IMR-90 (cell line): ENCODE data around the gene MROH7. TPM values are rescaled to one million over a fixed set of nuclear protein-coding genes. Genes with fewer than 3 reads are reported as not detected.

Experiments used
- ATAC-seq: fragments of 200-7000 bp; cut with Tn5 transposase; 2 replicates; pipeline ENCODE4 v1.9.1; 2020; ENCODE audit warnings: low read depth, mild to moderate bottlenecking, moderate library complexity
- BruUV-seq: library from RNA; stranded (reverse); fragments of 400-500 nt; replicated peaks from 2 replicates; lab custom pipeline; 2021; lab: Mats Ljungman, UMichigan
- CTCF ChIA-PET: fragments of 300-600 bp; formaldehyde crosslinking; extraction: SDS; loops from one replicate; lab custom pipeline; 2021; ENCODE audit warnings: antibody characterized with exemption; lab: Yijun Ruan, JAX
- POLR2A ChIA-PET: fragments of 300-600 bp; sonication (Branson Sonifier 250); formaldehyde crosslinking; loops from one replicate; lab custom pipeline; 2022; ENCODE audit warnings: antibody characterized with exemption; ENCODE audit not compliant: unreplicated experiment; lab: Charles Lee
- DNase-seq: peaks from one replicate; pipeline ENCODE4 v3.0.0; 2013
- H2AFZ ChIP-seq: replicated peaks from 2 replicates; pipeline ENCODE3; 2013; ENCODE audit warnings: low read length, mild to moderate bottlenecking; ENCODE audit not compliant: poor library complexity
- H2AK5ac ChIP-seq: 2 replicates; pipeline ENCODE4 v1.6.1; 2013; ENCODE audit warnings: low read depth, low read length, inconsistent platforms
- H2AK9ac ChIP-seq: replicated peaks from 2 replicates; pipeline ENCODE3; 2013; ENCODE audit warnings: mild to moderate bottlenecking, low read depth, low read length, moderate library complexity; ENCODE audit not compliant: poor library complexity
- H2BK120ac ChIP-seq: 2 replicates; pipeline ENCODE4 v1.6.1; 2013; ENCODE audit warnings: low read depth, low read length, inconsistent platforms
- H2BK15ac ChIP-seq: 3 replicates; pipeline ENCODE4 v1.6.1; 2013; ENCODE audit warnings: low read depth, low read length, inconsistent platforms
- H2BK20ac ChIP-seq: 2 replicates; pipeline ENCODE4 v1.6.1; 2013; ENCODE audit warnings: low read depth, mild to moderate bottlenecking, inconsistent platforms, low read length, moderate library complexity
- H2BK5ac ChIP-seq: 2 replicates; pipeline ENCODE4 v1.6.1; 2013; ENCODE audit warnings: mild to moderate bottlenecking, low read depth, low read length, inconsistent platforms; ENCODE audit not compliant: poor library complexity, severe bottlenecking
- H3K14ac ChIP-seq: replicated peaks from 2 replicates; pipeline ENCODE4 v1.6.1; 2013; ENCODE audit warnings: low read depth, low read length, inconsistent platforms
- H3K18ac ChIP-seq: 2 replicates; pipeline ENCODE4 v1.6.1; 2013; ENCODE audit warnings: low read depth, low read length, control low read depth
- H3K23ac ChIP-seq: 2 replicates; pipeline ENCODE4 v1.6.1; 2013; ENCODE audit warnings: low read depth, low read length, inconsistent platforms
- H3K27ac ChIP-seq: 2 replicates; pipeline ENCODE4 v1.5.1; 2013; ENCODE audit warnings: mild to moderate bottlenecking, control low read depth, low read length; ENCODE audit not compliant: insufficient read depth
- H3K27me3 ChIP-seq: 2 replicates; pipeline ENCODE4 v1.6.1; 2013; ENCODE audit warnings: low read length; ENCODE audit not compliant: control insufficient read depth, insufficient read depth
- H3K36me3 ChIP-seq: 2 replicates; pipeline ENCODE4 v1.6.1; 2013; ENCODE audit warnings: low read length, mixed read lengths; ENCODE audit not compliant: control insufficient read depth, insufficient read depth
- H3K4ac ChIP-seq: 2 replicates; pipeline ENCODE4 v1.6.1; 2013; ENCODE audit warnings: low read depth, low read length, inconsistent platforms
- H3K4me1 ChIP-seq: 2 replicates; pipeline ENCODE4 v1.6.1; 2013; ENCODE audit warnings: low read length, mixed read lengths; ENCODE audit not compliant: control insufficient read depth, insufficient read depth
- H3K4me2 ChIP-seq: 2 replicates; pipeline ENCODE4 v1.6.1; 2013; ENCODE audit warnings: low read depth, mild to moderate bottlenecking, control low read depth, low read length, moderate library complexity
- H3K4me3 ChIP-seq: 2 replicates; pipeline ENCODE4 v1.5.1; 2013; ENCODE audit warnings: low read depth, mild to moderate bottlenecking, control low read depth, low read length, moderate library complexity; ENCODE audit not compliant: insufficient read depth
- H3K56ac ChIP-seq: 2 replicates; pipeline ENCODE4 v1.6.1; 2013; ENCODE audit warnings: low read length, inconsistent platforms; ENCODE audit not compliant: insufficient read depth; ENCODE audit errors: extremely low read depth
- H3K79me1 ChIP-seq, 2 experiments: 2 replicates each; pipeline ENCODE4 v1.6.1; 2013; ENCODE audit warnings: low read length in 2 of 2, inconsistent platforms in 1 of 2, low read depth in 1 of 2
- H3K9ac ChIP-seq: 2 replicates; pipeline ENCODE4 v1.6.1; 2013; ENCODE audit warnings: low read depth, low read length, control low read depth
- H3K9me1 ChIP-seq: 2 replicates; pipeline ENCODE4 v1.6.1; 2013; ENCODE audit warnings: low read length, inconsistent platforms; ENCODE audit not compliant: insufficient read depth
- H3K9me3 ChIP-seq: 2 replicates; pipeline ENCODE4 v1.6.1; 2013; ENCODE audit warnings: low read length; ENCODE audit not compliant: control insufficient read depth, insufficient read depth
- H4K20me1 ChIP-seq: 2 replicates; pipeline ENCODE4 v1.6.1; 2013; ENCODE audit warnings: low read length, inconsistent platforms; ENCODE audit not compliant: insufficient read depth
- H4K5ac ChIP-seq: 2 replicates; pipeline ENCODE4 v1.6.1; 2013; ENCODE audit warnings: mild to moderate bottlenecking, low read depth, low read length, control low read depth
- H4K8ac ChIP-seq, 2 experiments: 2 replicates each; pipeline ENCODE4 v1.6.1; 2013; ENCODE audit warnings: low read depth in 2 of 2, low read length in 2 of 2, control low read depth in 1 of 2, inconsistent platforms in 1 of 2
- H4K91ac ChIP-seq: 2 replicates; pipeline ENCODE4 v1.6.1; 2013; ENCODE audit warnings: low read depth, low read length, inconsistent platforms; ENCODE audit not compliant: insufficient read depth
- CEBPB ChIP-seq: IDR thresholded peaks from 2 replicates; pipeline ENCODE4 v1.6.1; 2012; ENCODE audit warnings: low read depth, low read length, improper control_type of control experiment
- CHD1 ChIP-seq: IDR thresholded peaks from 2 replicates; pipeline ENCODE4 v1.6.1; 2012; ENCODE audit warnings: low read depth, low read length, improper control_type of control experiment
- CTCF ChIP-seq: conservative IDR thresholded peaks from 2 replicates; pipeline ENCODE4 v1.5.1; 2012; ENCODE audit warnings: mild to moderate bottlenecking, low read depth, low read length, improper control_type of control experiment
- ELK1 ChIP-seq: fragments of 150-350 bp; IDR thresholded peaks from 2 replicates; pipeline ENCODE4 v1.6.1; 2016; ENCODE audit warnings: low read depth, mild to moderate bottlenecking, low read length, moderate library complexity, borderline replicate concordance
- FOS ChIP-seq: fragments of 150-350 bp; IDR thresholded peaks from 2 replicates; pipeline ENCODE4 v1.6.1; 2016; ENCODE audit warnings: low read depth, low read length
- MAFK ChIP-seq: IDR thresholded peaks from 2 replicates; pipeline ENCODE4 v1.6.1; 2012; ENCODE audit warnings: low read depth, low read length, improper control_type of control experiment
- RAD21 ChIP-seq: IDR thresholded peaks from 2 replicates; pipeline ENCODE4 v1.6.1; 2012; ENCODE audit warnings: low read length, improper control_type of control experiment
- RCOR1 ChIP-seq: IDR thresholded peaks from 2 replicates; pipeline ENCODE4 v1.6.1; 2012; ENCODE audit warnings: mild to moderate bottlenecking, low read length, improper control_type of control experiment; ENCODE audit not compliant: insufficient replicate concordance
- RFX5 ChIP-seq: IDR thresholded peaks from 2 replicates; pipeline ENCODE4 v1.8.0; 2012; ENCODE audit warnings: low read depth, mild to moderate bottlenecking, low read length, moderate library complexity
- SMC3 ChIP-seq: fragments of 150-350 bp; IDR thresholded peaks from 2 replicates; pipeline ENCODE4 v1.6.1; 2016; ENCODE audit warnings: low read depth, mild to moderate bottlenecking, antibody characterized with exemption, low read length, moderate library complexity
- USF2 ChIP-seq: fragments of 150-350 bp; IDR thresholded peaks from 2 replicates; pipeline ENCODE4 v1.6.1; 2017; ENCODE audit warnings: mild to moderate bottlenecking, antibody characterized with exemption, low read length, low read depth
- dilution Hi-C: fragments of 300-500 bp; cut with HindIII; formaldehyde crosslinking; loops from one replicate; pipeline ENCODE4 v1.14.3; 2018; ENCODE audit warnings: low sequenced_read_pairs; ENCODE audit not compliant: unreplicated experiment
- in situ Hi-C: fragments of 300-500 bp; cut with MboI; formaldehyde crosslinking; loops from 3 replicates; pipeline ENCODE4 v1.14.3; 2019; ENCODE audit warnings: low sequenced_read_pairs, inconsistent platforms, mixed read lengths
- intact Hi-C: fragments of 100-400 bp; cut with micrococcal nuclease; formaldehyde crosslinking; loops from 2 replicates; pipeline ENCODE4 v1.10.0; 2022
- polyA plus RNA-seq, 3 experiments: library from polyadenylated mRNA; depleted of rRNA; stranded (reverse); fragments of >200 nt; gene quantifications; 2 replicates each; pipeline ENCODE4 v1.2.3, GENCODE V29; 2012; ENCODE audit warnings: low replicate concordance in 1 of 3
- total RNA-seq: library from RNA; depleted of rRNA; stranded (reverse); fragments of >200 nt; gene quantifications from 2 replicates; pipeline ENCODE4 v1.2.3, GENCODE V29; 2012

Gene MROH7
- total and polyA plus RNA-seq, 2 of the 4 experiments (the other 2 are of a cell fraction): not detected

- no peak for TF ChIP-seq RCOR1
- TF ChIP-seq CEBPB: no peak
Observed at GRCh38 chr1:54651608-54652007, 10.0 kb downstream of the MROH7 start (continued).

- no peak overlapping the region for H2BK5ac ChIP-seq
- in situ Hi-C loops (no loop called here), intact Hi-C loops (no loop called here), dilution Hi-C loops (no loop called here)
- no peak overlapping the region for H2AK9ac ChIP-seq
- H3K9me3 ChIP-seq: no peaks in the 10 kb centered on the region
- H4K91ac ChIP-seq: no peak overlapping the region
- H2BK20ac ChIP-seq: no peak overlapping the region
- no peak overlapping the region for H3K9ac ChIP-seq
- no peaks in the 10 kb centered on the region for H4K20me1 ChIP-seq
- no peak overlapping the region for H3K14ac ChIP-seq
- no peak overlapping the region for H3K4me2 ChIP-seq
- no peak for DNase-seq
- no peak overlapping the region for H3K23ac ChIP-seq
- no peak overlapping the region for H3K56ac ChIP-seq
- no peaks in the 10 kb centered on the region for H3K36me3 ChIP-seq
- no peak overlapping the region for H3K4me3 ChIP-seq
- ChIA-PET CTCF (no interaction called here), POLR2A (no interaction called here)
- no peak for TF ChIP-seq FOS
- TF ChIP-seq ELK1: no peak
- TF ChIP-seq SMC3: no peak
- no peak for TF ChIP-seq RAD21
- TF ChIP-seq CTCF: no peak
- TF ChIP-seq USF2: no peak
- no peak for TF ChIP-seq MAFK
- TF ChIP-seq RFX5: no peak
- no peak for TF ChIP-seq CHD1
- H3K9me1 ChIP-seq: no peaks in the 10 kb centered on the region
- BruUV-seq: no TSS peak
- no peaks in the 10 kb centered on the region for H3K4me1 ChIP-seq
- no peak overlapping the region for H4K8ac ChIP-seq
- no peak overlapping the region for H3K27ac ChIP-seq
- H3K79me1 ChIP-seq: no peaks in the 10 kb centered on the region
- no peak overlapping the region for H2AK5ac ChIP-seq
- H3K18ac ChIP-seq: no peak overlapping the region
- no peak overlapping the region for H2AFZ ChIP-seq
- no peak overlapping the region for H2BK15ac ChIP-seq
- H3K27me3 ChIP-seq: peaks cover 34% of the 10 kb centered on the region
- no peak overlapping the region for H4K5ac ChIP-seq
- H3K4ac ChIP-seq: no peak overlapping the region
- H2BK120ac ChIP-seq: no peak overlapping the region
- no peak for ATAC-seq
Observed at GRCh38 chr1:54652168-54652567, 10.6 kb downstream of the MROH7 start.
